GM12891 (cell line): ENCODE measurements around the gene GMDS.

Source experiments
- DNase-seq: peaks from one replicate; pipeline ENCODE4 v3.0.0; 2011; ENCODE audit warnings: low spot score; ENCODE audit not compliant: insufficient read length
- FAIRE-seq: peaks from 2 replicates; lab custom pipeline; 2011; peaks lifted over from hg19 to GRCh38; lab: Jason Lieb, UNC
- PAX5 ChIP-seq: IDR thresholded peaks from 2 replicates; pipeline ENCODE4 v1.6.1; 2011; ENCODE audit warnings: low read length, moderate library complexity, mild to moderate bottlenecking; ENCODE audit not compliant: insufficient read depth, severe bottlenecking
- POLR2A ChIP-seq: IDR thresholded peaks from 2 replicates; pipeline ENCODE4 v1.6.1; 2011; ENCODE audit warnings: low read depth, low read length, control low read depth
- POLR2AphosphoS5 ChIP-seq: IDR thresholded peaks from 2 replicates; pipeline ENCODE4 v1.6.1; 2011; ENCODE audit warnings: low read depth, low read length, control low read depth
- POU2F2 ChIP-seq: IDR thresholded peaks from 2 replicates; pipeline ENCODE4 v1.6.1; 2011; ENCODE audit warnings: low read depth, mild to moderate bottlenecking, control low read depth, low read length, moderate library complexity
- SPI1 ChIP-seq: IDR thresholded peaks from 2 replicates; pipeline ENCODE4 v1.6.1; 2011; ENCODE audit warnings: low read depth, low read length, control low read depth
- TAF1 ChIP-seq: IDR thresholded peaks from 2 replicates; pipeline ENCODE4 v1.6.1; 2011; ENCODE audit warnings: low read depth, low read length, control low read depth

The GMDS gene

GRCh38 chr6:1610497-1611321, 634.7 kb downstream of the GMDS start:
- TF ChIP-seq SPI1, result no peak
- no peak for DNase-seq
- FAIRE-seq, result peak; percentile 66

- peak; percentile 84 for DNase-seq
- FAIRE-seq, result no peak
- TF ChIP-seq PAX5 (no peak), SPI1 (no peak), POLR2A (no peak), TAF1 (no peak), POU2F2 (no peak), POLR2AphosphoS5 (no peak)
Observed at GRCh38 chr6:1609648-1610496, 635.5 kb downstream of the GMDS start, which contains the start of gene FOXC1. TSS of gene FOXC1 (plus strand) at chr6:1609915. CDS start at chr6:1610446, 531 bp downstream.

GRCh38 chr6:1609041-1609647, 636.3 kb downstream of the GMDS start:
- FAIRE-seq (no peak), DNase-seq (no peak)
- TF ChIP-seq SPI1 (no peak), POLR2A (no peak), POU2F2 (no peak), POLR2AphosphoS5 (no peak), PAX5 (no peak), TAF1 (no peak)

GRCh38 chr6:1608222-1609040, 637.0 kb downstream of the GMDS start:
- DNase-seq (no peak), FAIRE-seq (no peak)
- TF ChIP-seq PAX5 (no peak), TAF1 (no peak), POU2F2 (no peak), POLR2A (no peak), POLR2AphosphoS5 (no peak), SPI1 (no peak)

GRCh38 chr6:1607516-1608221, 637.7 kb downstream of the GMDS start:
- FAIRE-seq (no peak), DNase-seq (no peak)
- TF ChIP-seq POLR2AphosphoS5 (no peak), POLR2A (no peak), PAX5 (no peak), TAF1 (no peak)

GRCh38 chr6:1606780-1607515, 638.5 kb downstream of the GMDS start:
- FAIRE-seq (no peak), DNase-seq (no peak)
- no peak for TF ChIP-seq POLR2AphosphoS5
- no peak for TF ChIP-seq TAF1
- TF ChIP-seq POU2F2, result no peak
- no peak for TF ChIP-seq SPI1
- TF ChIP-seq PAX5, result no peak
- TF ChIP-seq POLR2A, result no peak

GRCh38 chr6:1605893-1606779, 639.3 kb downstream of the GMDS start:
- TF ChIP-seq POU2F2 (no peak), POLR2AphosphoS5 (no peak), POLR2A (no peak), TAF1 (no peak), SPI1 (no peak), PAX5 (no peak)
- FAIRE-seq (peak; percentile 35), DNase-seq (no peak)
